Putamen (tissue), 1 donor: Measurements from ENCODE around the gene ZNF333.
"Not testable (repeated sequence)": the region's sequence is repeated elsewhere in the genome, so short reads cannot be mapped to it uniquely, and the experiment has no call there.

ENCODE experiments used
- DNase-seq: peaks from one replicate; pipeline ENCODE4 v3.0.0-alpha.2; 2016; ENCODE audit warnings: low spot score

Gene ZNF333

GRCh38 chr19:14768001-14768400, 78.2 kb downstream of the ZNF333 start:
- DNase-seq, result no peak

GRCh38 chr19:14769201-14769600, 79.4 kb downstream of the ZNF333 start:
- DNase-seq, result no peak

- DNase-seq, result no peak
Observed at GRCh38 chr19:14770136-14770535, 80.3 kb downstream of the ZNF333 start.

GRCh38 chr19:14770944-14771839, 81.3 kb downstream of the ZNF333 start:
- no peak for DNase-seq

GRCh38 chr19:14772467-14772866, 82.6 kb downstream of the ZNF333 start:
- no peak for DNase-seq

GRCh38 chr19:14772995-14773394, 83.1 kb downstream of the ZNF333 start:
- no peak for DNase-seq

- not testable (repeated sequence) for DNase-seq
Observed at GRCh38 chr19:14773722-14774121, 83.9 kb downstream of the ZNF333 start.

- DNase-seq, result no peak
Observed at GRCh38 chr19:14774373-14774772, 84.5 kb downstream of the ZNF333 start.

- not testable (repeated sequence) for DNase-seq
Observed at GRCh38 chr19:14775326-14775725, 85.5 kb downstream of the ZNF333 start.

- no peak for DNase-seq
Observed at GRCh38 chr19:14775869-14776586, 86.2 kb downstream of the ZNF333 start.

- not testable (repeated sequence) for DNase-seq
Observed at GRCh38 chr19:14777645-14778044, 87.8 kb downstream of the ZNF333 start.

- DNase-seq, result not testable (repeated sequence)
Observed at GRCh38 chr19:14778110-14778845, 88.4 kb downstream of the ZNF333 start, which contains the start of gene ADGRE2. TSS of gene ADGRE2 (minus strand) at chr19:14778560. CDS start at chr19:14776756, 1,804 bp downstream.

- no peak for DNase-seq
Observed at GRCh38 chr19:14779151-14779550, 89.3 kb downstream of the ZNF333 start.

GRCh38 chr19:14780622-14781225, 90.9 kb downstream of the ZNF333 start:
- not testable (repeated sequence) for DNase-seq

GRCh38 chr19:14781713-14782536, 92.1 kb downstream of the ZNF333 start:
- not testable (repeated sequence) for DNase-seq

- DNase-seq, result no peak
Observed at GRCh38 chr19:14782626-14783409, 93.0 kb downstream of the ZNF333 start.
